Measurements from ENCODE around the gene ENOSF1. TPM values are rescaled to one million over a fixed set of nuclear protein-coding genes. Genes with fewer than 3 reads are reported as not detected.

Gene ENOSF1
- total and polyA plus RNA-seq, 2 of the 13 experiments (the other 11 are each of a cell fraction or from before 2014, with no cell fraction given), result 37.6 to 40.1 TPM

DNA sequence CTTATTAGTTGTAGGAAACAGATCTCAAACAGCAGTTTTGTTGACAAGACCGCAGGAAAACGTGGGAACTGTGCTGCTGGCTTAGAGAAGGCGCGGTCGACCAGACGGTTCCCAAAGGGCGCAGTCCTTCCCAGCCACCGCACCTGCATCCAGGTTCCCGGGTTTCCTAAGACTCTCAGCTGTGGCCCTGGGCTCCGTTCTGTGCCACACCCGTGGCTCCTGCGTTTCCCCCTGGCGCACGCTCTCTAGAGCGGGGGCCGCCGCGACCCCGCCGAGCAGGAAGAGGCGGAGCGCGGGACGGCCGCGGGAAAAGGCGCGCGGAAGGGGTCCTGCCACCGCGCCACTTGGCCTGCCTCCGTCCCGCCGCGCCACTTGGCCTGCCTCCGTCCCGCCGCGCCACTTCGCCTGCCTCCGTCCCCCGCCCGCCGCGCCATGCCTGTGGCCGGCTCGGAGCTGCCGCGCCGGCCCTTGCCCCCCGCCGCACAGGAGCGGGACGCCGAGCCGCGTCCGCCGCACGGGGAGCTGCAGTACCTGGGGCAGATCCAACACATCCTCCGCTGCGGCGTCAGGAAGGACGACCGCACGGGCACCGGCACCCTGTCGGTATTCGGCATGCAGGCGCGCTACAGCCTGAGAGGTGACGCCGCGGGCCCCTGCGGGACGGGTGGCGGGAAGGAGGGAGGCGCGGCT lies 55.0 kb downstream of the ENOSF1 start, which contains the start of gene TYMS (continued):
- TF ChIP-seq, protein P1, sequence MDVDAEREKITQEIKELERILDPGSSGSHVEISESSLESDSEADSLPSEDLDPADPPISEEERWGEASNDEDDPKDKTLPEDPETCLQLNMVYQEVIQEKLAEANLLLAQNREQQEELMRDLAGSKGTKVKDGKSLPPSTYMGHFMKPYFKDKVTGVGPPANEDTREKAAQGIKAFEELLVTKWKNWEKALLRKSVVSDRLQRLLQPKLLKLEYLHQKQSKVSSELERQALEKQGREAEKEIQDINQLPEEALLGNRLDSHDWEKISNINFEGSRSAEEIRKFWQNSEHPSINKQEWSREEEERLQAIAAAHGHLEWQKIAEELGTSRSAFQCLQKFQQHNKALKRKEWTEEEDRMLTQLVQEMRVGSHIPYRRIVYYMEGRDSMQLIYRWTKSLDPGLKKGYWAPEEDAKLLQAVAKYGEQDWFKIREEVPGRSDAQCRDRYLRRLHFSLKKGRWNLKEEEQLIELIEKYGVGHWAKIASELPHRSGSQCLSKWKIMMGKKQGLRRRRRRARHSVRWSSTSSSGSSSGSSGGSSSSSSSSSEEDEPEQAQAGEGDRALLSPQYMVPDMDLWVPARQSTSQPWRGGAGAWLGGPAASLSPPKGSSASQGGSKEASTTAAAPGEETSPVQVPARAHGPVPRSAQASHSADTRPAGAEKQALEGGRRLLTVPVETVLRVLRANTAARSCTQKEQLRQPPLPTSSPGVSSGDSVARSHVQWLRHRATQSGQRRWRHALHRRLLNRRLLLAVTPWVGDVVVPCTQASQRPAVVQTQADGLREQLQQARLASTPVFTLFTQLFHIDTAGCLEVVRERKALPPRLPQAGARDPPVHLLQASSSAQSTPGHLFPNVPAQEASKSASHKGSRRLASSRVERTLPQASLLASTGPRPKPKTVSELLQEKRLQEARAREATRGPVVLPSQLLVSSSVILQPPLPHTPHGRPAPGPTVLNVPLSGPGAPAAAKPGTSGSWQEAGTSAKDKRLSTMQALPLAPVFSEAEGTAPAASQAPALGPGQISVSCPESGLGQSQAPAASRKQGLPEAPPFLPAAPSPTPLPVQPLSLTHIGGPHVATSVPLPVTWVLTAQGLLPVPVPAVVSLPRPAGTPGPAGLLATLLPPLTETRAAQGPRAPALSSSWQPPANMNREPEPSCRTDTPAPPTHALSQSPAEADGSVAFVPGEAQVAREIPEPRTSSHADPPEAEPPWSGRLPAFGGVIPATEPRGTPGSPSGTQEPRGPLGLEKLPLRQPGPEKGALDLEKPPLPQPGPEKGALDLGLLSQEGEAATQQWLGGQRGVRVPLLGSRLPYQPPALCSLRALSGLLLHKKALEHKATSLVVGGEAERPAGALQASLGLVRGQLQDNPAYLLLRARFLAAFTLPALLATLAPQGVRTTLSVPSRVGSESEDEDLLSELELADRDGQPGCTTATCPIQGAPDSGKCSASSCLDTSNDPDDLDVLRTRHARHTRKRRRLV (CRISPR knock-in tag; IDR thresholded peaks at IDR 0.05), result peak; percentile 39; the same call in 1 of the 2 replicates
- TF ChIP-seq PHF5A (CRISPR knock-in tag; IDR thresholded peaks at IDR 0.05; ENCODE audit: low read depth, unreplicated experiment) (no peak), JDP2 (CRISPR knock-in tag; IDR thresholded peaks at IDR 0.05; ENCODE audit: borderline replicate concordance) (no peak), MAF1 (CRISPR knock-in tag; IDR thresholded peaks at IDR 0.05; ENCODE audit: borderline replicate concordance) (no peak), ZNF30 (CRISPR knock-in tag; IDR thresholded peaks at IDR 0.05) (0 out of 2 replicates have a peak, but pooled peaks have one; percentile 15), ZBTB1 (CRISPR knock-in tag; IDR thresholded peaks at IDR 0.05; ENCODE audit: borderline replicate concordance) (no peak), CENPT (CRISPR knock-in tag; IDR thresholded peaks at IDR 0.05; ENCODE audit: low read depth) (no peak), ELF3 (CRISPR knock-in tag; IDR thresholded peaks at IDR 0.05) (peak; percentile 38), MIXL1 (CRISPR knock-in tag; IDR thresholded peaks at IDR 0.05) (no peak), GLI4 (CRISPR knock-in tag; IDR thresholded peaks at IDR 0.05; ENCODE audit: borderline replicate concordance) (no peak), SOX5 (CRISPR knock-in tag; IDR thresholded peaks at IDR 0.05; ENCODE audit: borderline replicate concordance) (no peak), ZNF549 (CRISPR knock-in tag; IDR thresholded peaks at IDR 0.05) (no peak), EP300 (IDR thresholded peaks at IDR 0.05; ENCODE audit: low read depth in 2 of 2, low read length in 2 of 2) (no peak), EP300 (CRISPR knock-in tag; IDR thresholded peaks at IDR 0.05; ENCODE audit: borderline replicate concordance) (no peak), TEAD3 (CRISPR knock-in tag; optimal IDR thresholded peaks at IDR 0.05; ENCODE audit: borderline replicate concordance) (no peak), ZNF775 (CRISPR knock-in tag; IDR thresholded peaks at IDR 0.05; ENCODE audit: borderline replicate concordance) (no peak), ARHGAP35 (CRISPR knock-in tag; IDR thresholded peaks at IDR 0.05; ENCODE audit: borderline replicate concordance) (no peak; the same call in 1 of the 2 replicates)
- TF ChIP-seq, protein P2, sequence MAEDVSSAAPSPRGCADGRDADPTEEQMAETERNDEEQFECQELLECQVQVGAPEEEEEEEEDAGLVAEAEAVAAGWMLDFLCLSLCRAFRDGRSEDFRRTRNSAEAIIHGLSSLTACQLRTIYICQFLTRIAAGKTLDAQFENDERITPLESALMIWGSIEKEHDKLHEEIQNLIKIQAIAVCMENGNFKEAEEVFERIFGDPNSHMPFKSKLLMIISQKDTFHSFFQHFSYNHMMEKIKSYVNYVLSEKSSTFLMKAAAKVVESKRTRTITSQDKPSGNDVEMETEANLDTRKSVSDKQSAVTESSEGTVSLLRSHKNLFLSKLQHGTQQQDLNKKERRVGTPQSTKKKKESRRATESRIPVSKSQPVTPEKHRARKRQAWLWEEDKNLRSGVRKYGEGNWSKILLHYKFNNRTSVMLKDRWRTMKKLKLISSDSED (CRISPR knock-in tag; IDR thresholded peaks at IDR 0.05), result no peak
- TF ChIP-seq, protein P3, sequence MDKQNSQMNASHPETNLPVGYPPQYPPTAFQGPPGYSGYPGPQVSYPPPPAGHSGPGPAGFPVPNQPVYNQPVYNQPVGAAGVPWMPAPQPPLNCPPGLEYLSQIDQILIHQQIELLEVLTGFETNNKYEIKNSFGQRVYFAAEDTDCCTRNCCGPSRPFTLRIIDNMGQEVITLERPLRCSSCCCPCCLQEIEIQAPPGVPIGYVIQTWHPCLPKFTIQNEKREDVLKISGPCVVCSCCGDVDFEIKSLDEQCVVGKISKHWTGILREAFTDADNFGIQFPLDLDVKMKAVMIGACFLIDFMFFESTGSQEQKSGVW (CRISPR knock-in tag; IDR thresholded peaks at IDR 0.05; ENCODE audit: borderline replicate concordance), result no peak
- TF ChIP-seq, protein P4, sequence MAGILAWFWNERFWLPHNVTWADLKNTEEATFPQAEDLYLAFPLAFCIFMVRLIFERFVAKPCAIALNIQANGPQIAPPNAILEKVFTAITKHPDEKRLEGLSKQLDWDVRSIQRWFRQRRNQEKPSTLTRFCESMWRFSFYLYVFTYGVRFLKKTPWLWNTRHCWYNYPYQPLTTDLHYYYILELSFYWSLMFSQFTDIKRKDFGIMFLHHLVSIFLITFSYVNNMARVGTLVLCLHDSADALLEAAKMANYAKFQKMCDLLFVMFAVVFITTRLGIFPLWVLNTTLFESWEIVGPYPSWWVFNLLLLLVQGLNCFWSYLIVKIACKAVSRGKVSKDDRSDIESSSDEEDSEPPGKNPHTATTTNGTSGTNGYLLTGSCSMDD (CRISPR knock-in tag; IDR thresholded peaks at IDR 0.05), result no peak
- TF ChIP-seq, protein P5, sequence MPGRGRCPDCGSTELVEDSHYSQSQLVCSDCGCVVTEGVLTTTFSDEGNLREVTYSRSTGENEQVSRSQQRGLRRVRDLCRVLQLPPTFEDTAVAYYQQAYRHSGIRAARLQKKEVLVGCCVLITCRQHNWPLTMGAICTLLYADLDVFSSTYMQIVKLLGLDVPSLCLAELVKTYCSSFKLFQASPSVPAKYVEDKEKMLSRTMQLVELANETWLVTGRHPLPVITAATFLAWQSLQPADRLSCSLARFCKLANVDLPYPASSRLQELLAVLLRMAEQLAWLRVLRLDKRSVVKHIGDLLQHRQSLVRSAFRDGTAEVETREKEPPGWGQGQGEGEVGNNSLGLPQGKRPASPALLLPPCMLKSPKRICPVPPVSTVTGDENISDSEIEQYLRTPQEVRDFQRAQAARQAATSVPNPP (CRISPR knock-in tag; IDR thresholded peaks at IDR 0.05), result peak; percentile 84; the same call in 1 of the 2 replicates

Measured in HepG2 (cell line).